OCI-LY1 (cell line): Measurements from ENCODE around the gene RNF146.

Experiments
- H2AFZ ChIP-seq: fragments of 200-600 bp; sonication (generic), shearing (Covaris generic); 2 replicates; pipeline ENCODE4 v1.6.0; 2014; ENCODE audit warnings: antibody characterized with exemption, mild to moderate bottlenecking, low read length
- H3F3A ChIP-seq: fragments of 200-600 bp; sonication (generic), shearing (Covaris generic); 2 replicates; pipeline ENCODE4 v1.6.0; 2014; ENCODE audit warnings: mild to moderate bottlenecking, antibody characterized with exemption, low read length, moderate library complexity; ENCODE audit not compliant: insufficient read depth
- H3K27ac ChIP-seq: fragments of 200-600 bp; sonication (generic); 2 replicates; pipeline ENCODE4 v1.5.1; 2014; ENCODE audit warnings: low read length, mixed run types, mild to moderate bottlenecking, low read depth; ENCODE audit not compliant: poor library complexity, severe bottlenecking
- H3K27me3 ChIP-seq: fragments of 200-600 bp; sonication (generic); 2 replicates; pipeline ENCODE4 v1.6.0; 2014; ENCODE audit warnings: antibody characterized with exemption, mild to moderate bottlenecking, low read length, moderate library complexity; ENCODE audit not compliant: insufficient read depth
- H3K36me3 ChIP-seq: fragments of 200-600 bp; sonication (generic); 2 replicates; pipeline ENCODE4 v1.6.1; 2014; ENCODE audit warnings: mild to moderate bottlenecking, antibody characterized with exemption, low read length, moderate library complexity, mixed read lengths; ENCODE audit not compliant: insufficient read depth
- H3K4me1 ChIP-seq: fragments of 200-600 bp; sonication (generic); 2 replicates; pipeline ENCODE4 v1.5.1; 2014; ENCODE audit warnings: mild to moderate bottlenecking, low read length, moderate library complexity; ENCODE audit not compliant: insufficient read depth, severe bottlenecking
- H3K4me2 ChIP-seq: fragments of 200-600 bp; sonication (generic), shearing (Covaris generic); 2 replicates; pipeline ENCODE4 v1.6.1; 2014; ENCODE audit warnings: low read length
- H3K4me3 ChIP-seq: fragments of 200-600 bp; sonication (generic); 2 replicates; pipeline ENCODE4 v1.5.1; 2014; ENCODE audit warnings: low read length, low read depth, mild to moderate bottlenecking, mixed read lengths; ENCODE audit not compliant: poor library complexity, severe bottlenecking
- H3K79me2 ChIP-seq: fragments of 200-600 bp; shearing (Covaris generic); 2 replicates; pipeline ENCODE4 v1.6.1; 2016; ENCODE audit warnings: mixed run types, low read length, mixed read lengths; ENCODE audit not compliant: insufficient read depth
- H3K9ac ChIP-seq: fragments of 200-600 bp; sonication (generic), shearing (Covaris generic); 2 replicates; pipeline ENCODE4 v1.6.1; 2014; ENCODE audit warnings: mild to moderate bottlenecking, low read length, mixed read lengths
- H3K9me2 ChIP-seq: fragments of 200-600 bp; sonication (generic), shearing (Covaris generic); 2 replicates; pipeline ENCODE4 v1.6.1; 2014; ENCODE audit warnings: low read depth, mild to moderate bottlenecking, low read length, mixed read lengths
- H3K9me3 ChIP-seq: fragments of 200-600 bp; shearing (Covaris generic); 2 replicates; pipeline ENCODE4 v1.6.1; 2014; ENCODE audit warnings: low read length, mixed read lengths
- H4K20me1 ChIP-seq: fragments of 200-600 bp; sonication (generic), shearing (Covaris generic); 2 replicates; pipeline ENCODE4 v1.6.0; 2016; ENCODE audit warnings: mild to moderate bottlenecking, low read length; ENCODE audit not compliant: insufficient read depth
- CTCF ChIP-seq: fragments of 200-600 bp; sonication (generic), shearing (Covaris generic); IDR thresholded peaks from 2 replicates; pipeline ENCODE4 v1.5.1; 2017; ENCODE audit warnings: mild to moderate bottlenecking, antibody characterized with exemption, low read length, moderate library complexity, mixed read lengths
- EZH2 ChIP-seq: fragments of 200-600 bp; sonication (generic), shearing (Covaris generic); IDR thresholded peaks from 2 replicates; pipeline ENCODE4 v1.8.0; 2017; ENCODE audit warnings: borderline replicate concordance, mixed run types, mild to moderate bottlenecking, antibody characterized with exemption, low read length, moderate library complexity, mixed read lengths

The RNF146 gene

DNA sequence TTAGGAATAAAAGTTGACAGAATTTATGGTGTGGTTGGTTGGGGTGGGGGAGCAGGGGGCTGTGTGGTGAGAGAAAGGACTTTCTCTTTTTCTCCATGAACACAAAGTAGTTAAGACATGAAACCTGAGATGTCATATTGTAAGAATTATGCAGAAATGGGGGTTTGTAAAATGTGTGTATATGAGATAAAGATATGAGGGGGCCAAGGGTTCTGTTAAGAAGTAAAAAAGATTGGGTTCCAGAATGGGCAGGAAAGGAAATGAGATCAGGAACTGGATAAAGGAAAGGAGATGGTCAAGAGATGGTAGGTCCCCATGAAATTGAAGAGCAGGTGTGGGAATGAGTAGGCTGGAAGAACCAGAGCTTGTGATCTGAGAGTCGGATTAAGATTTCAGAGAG is 9.7 kb downstream of the RNF146 start:
- H3K36me3 ChIP-seq: peaks cover 6% of the 10 kb centered on the region; the same call in 1 of the 2 replicates

GRCh38 chr6:127277878-127278843 is 11.5 kb downstream of the RNF146 start:
- no peak for TF ChIP-seq CTCF
- Histone ChIP-seq H3K4me1 (no peaks in the 10 kb centered on the region), H3K27ac (no peak overlapping the region), H3F3A (no peaks in the 10 kb centered on the region), H4K20me1 (no peaks in the 10 kb centered on the region), H3K9me3 (no peaks in the 10 kb centered on the region), H2AFZ (no peak overlapping the region), H3K36me3 (peaks cover 21% of the 10 kb centered on the region; the same call in 1 of the 2 replicates), H3K27me3 (no peaks in the 10 kb centered on the region), H3K9me2 (no peaks in the 10 kb centered on the region), H3K9ac (no peak overlapping the region), H3K4me3 (no peak overlapping the region), H3K4me2 (no peak overlapping the region), H3K79me2 (peaks cover 10% of the 10 kb centered on the region; the same call in 1 of the 2 replicates)

More for the DNA sequence above, 9.7 kb downstream of the RNF146 start:
- Histone ChIP-seq H3K27ac (no peak overlapping the region), H3K4me1 (no peaks in the 10 kb centered on the region), H3K9me2 (no peaks in the 10 kb centered on the region), H3K79me2 (peaks cover 23% of the 10 kb centered on the region), H3K9me3 (no peaks in the 10 kb centered on the region), H3F3A (no peaks in the 10 kb centered on the region), H4K20me1 (no peaks in the 10 kb centered on the region), H2AFZ (no peak overlapping the region), H3K9ac (no peak overlapping the region), H3K4me2 (no peak overlapping the region), H3K27me3 (no peaks in the 10 kb centered on the region), H3K4me3 (no peak overlapping the region)
- TF ChIP-seq CTCF (no peak), EZH2 (no peak)

GRCh38 chr6:127279815-127280214 is 13.2 kb downstream of the RNF146 start:
- H3K4me1 ChIP-seq: no peaks in the 10 kb centered on the region
- no peaks in the 10 kb centered on the region for H3K9me3 ChIP-seq
- H2AFZ ChIP-seq: no peak overlapping the region
- H3K9ac ChIP-seq: no peak overlapping the region
- peaks cover 31% of the 10 kb centered on the region; the same call in 1 of the 2 replicates for H3K36me3 ChIP-seq
- H3K27me3 ChIP-seq: no peaks in the 10 kb centered on the region
- H3K4me3 ChIP-seq: no peak overlapping the region
- no peak overlapping the region for H3K27ac ChIP-seq
- H3K4me2 ChIP-seq: no peak overlapping the region
- H4K20me1 ChIP-seq: no peaks in the 10 kb centered on the region
- no peaks in the 10 kb centered on the region for H3F3A ChIP-seq
- no peaks in the 10 kb centered on the region for H3K9me2 ChIP-seq
- H3K79me2 ChIP-seq: peaks cover 6% of the 10 kb centered on the region; the same call in 1 of the 2 replicates
- no peak for TF ChIP-seq EZH2
- no peak for TF ChIP-seq CTCF
